H1 (cell line): Measurements from ENCODE around the gene TCF20. TPM values are rescaled to one million over a fixed set of nuclear protein-coding genes. Genes with fewer than 3 reads are reported as not detected.

Source experiments
- CHD7 ChIP-seq: fragments of 300-600 bp; sonication (generic); IDR thresholded peaks from 2 replicates; pipeline ENCODE4 v1.7.1; 2012; ENCODE audit warnings: low read length, moderate library complexity, mild to moderate bottlenecking, inconsistent platforms; ENCODE audit not compliant: insufficient replicate concordance
- polyA plus RNA-seq, 7 experiments: library from polyadenylated mRNA; depleted of rRNA in 3 of 7; stranded (reverse) in 5 of 7; unstranded in 2 of 7; fragments of >200 nt in 5 of 7; fragments of 200-250 nt in 2 of 7; gene quantifications; 1 replicate in 5 of 7; 2 replicates in 1 of 7; 4 replicates in 1 of 7; pipeline versions ENCODE4 v1.2.1 to v1.2.3, GENCODE V29; 2011 to 2013; ENCODE audit warnings: missing spikeins in 2 of 7, mixed read lengths in 2 of 7
- total RNA-seq: library from RNA; stranded (reverse); fragmentation: NEBNext Ultra II Directional; extraction: Animal tissue kit (Norgen Biotek cat#: 25700); gene quantifications from 2 replicates; pipeline ENCODE4 v1.2.1, GENCODE V29; 2021

TCF20 gene
- total and polyA plus RNA-seq, 2 of the 8 experiments (the other 6 are each of a cell fraction or from before 2014, with no cell fraction given) = 22.0 to 79.8 TPM

- no peak for TF ChIP-seq CHD7
Measured at GRCh38 chr22:42269432-42270175, 849 bp downstream of the TCF20 start (continued).
